ENCODE measurements around the gene ALDOB.

Gene ALDOB

DNA sequence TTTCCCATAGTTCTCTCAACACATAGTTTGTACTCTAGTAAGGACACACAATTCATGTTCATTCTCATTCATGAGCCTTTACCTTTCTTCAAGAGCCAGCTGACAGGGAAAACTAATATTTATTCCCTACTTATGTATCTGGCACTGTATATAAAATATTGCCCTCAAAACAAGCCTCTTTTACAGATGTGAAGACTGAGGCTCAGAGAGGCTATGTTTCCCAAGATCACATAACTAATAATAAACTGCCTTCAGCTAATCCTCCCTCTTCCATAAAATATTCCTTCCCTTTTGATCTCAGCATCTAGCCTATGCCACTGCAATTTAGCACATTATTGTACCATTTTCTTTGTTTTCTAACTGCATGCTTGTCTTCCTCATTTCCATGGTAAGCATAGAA is 18.2 kb downstream of the ALDOB start:
- no peak overlapping the region for H3K4me2 ChIP-seq (ENCODE audit: low read length)
- H3K27ac ChIP-seq (ENCODE audit: low read depth, low read length) = no peak overlapping the region
- no peaks in the 10 kb centered on the region for H3K4me1 ChIP-seq (ENCODE audit: control insufficient read depth, low read length)
- H3K36me3 ChIP-seq (ENCODE audit: control insufficient read depth, low read length) = no peaks in the 10 kb centered on the region
- H3K9me3 ChIP-seq (ENCODE audit: control insufficient read depth, insufficient read depth, low read length) = no peaks in the 10 kb centered on the region; the same call in 1 of the 2 replicates
- no peaks in the 10 kb centered on the region for H3K9me2 ChIP-seq (replicated peaks; ENCODE audit: control insufficient read depth, low read length)
- H3K4me3 ChIP-seq (ENCODE audit: low read length) = no peak overlapping the region
- H3F3A ChIP-seq (ENCODE audit: control insufficient read depth, insufficient read depth) = no peaks in the 10 kb centered on the region
- H3K79me2 ChIP-seq (ENCODE audit: control insufficient read depth, low read length) = no peaks in the 10 kb centered on the region
- no peaks in the 10 kb centered on the region for H3K27me3 ChIP-seq (ENCODE audit: control insufficient read depth, low read length)
- H4K20me1 ChIP-seq (ENCODE audit: control insufficient read depth, insufficient read depth, low read depth, low read length) = no peaks in the 10 kb centered on the region
- no peak for TF ChIP-seq EZH2phosphoT487 (IDR thresholded peaks at IDR 0.05; ENCODE audit: borderline replicate concordance, low read length)
- TF ChIP-seq, protein P1, sequence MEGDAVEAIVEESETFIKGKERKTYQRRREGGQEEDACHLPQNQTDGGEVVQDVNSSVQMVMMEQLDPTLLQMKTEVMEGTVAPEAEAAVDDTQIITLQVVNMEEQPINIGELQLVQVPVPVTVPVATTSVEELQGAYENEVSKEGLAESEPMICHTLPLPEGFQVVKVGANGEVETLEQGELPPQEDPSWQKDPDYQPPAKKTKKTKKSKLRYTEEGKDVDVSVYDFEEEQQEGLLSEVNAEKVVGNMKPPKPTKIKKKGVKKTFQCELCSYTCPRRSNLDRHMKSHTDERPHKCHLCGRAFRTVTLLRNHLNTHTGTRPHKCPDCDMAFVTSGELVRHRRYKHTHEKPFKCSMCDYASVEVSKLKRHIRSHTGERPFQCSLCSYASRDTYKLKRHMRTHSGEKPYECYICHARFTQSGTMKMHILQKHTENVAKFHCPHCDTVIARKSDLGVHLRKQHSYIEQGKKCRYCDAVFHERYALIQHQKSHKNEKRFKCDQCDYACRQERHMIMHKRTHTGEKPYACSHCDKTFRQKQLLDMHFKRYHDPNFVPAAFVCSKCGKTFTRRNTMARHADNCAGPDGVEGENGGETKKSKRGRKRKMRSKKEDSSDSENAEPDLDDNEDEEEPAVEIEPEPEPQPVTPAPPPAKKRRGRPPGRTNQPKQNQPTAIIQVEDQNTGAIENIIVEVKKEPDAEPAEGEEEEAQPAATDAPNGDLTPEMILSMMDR (IDR thresholded peaks at IDR 0.05; ENCODE audit: low read depth, low read length, poor library complexity, severe bottlenecking) = no peak

DNA sequence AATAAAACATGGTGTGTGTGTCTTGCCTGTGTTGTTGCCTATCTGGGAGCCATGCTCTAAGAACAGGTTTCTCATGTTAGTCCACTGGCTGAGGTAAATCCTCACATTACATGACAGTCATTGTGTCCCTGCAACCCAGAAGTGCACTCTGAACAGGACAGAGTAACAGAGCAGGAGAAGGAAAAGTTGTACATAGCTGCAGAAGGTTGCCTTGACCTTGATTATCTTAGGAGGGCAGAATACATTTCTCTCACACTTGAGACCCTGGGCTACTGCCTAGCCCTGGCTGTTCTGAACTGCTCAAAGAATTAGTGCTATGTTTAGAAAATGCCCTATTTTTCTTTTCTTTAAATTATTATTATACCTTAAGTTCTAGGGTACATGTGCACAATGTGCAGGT is 20.0 kb downstream of the ALDOB start:
- Histone ChIP-seq H3K9me3 (ENCODE audit: control insufficient read depth, insufficient read depth, low read length) (peaks cover 4% of the 10 kb centered on the region), H3K36me3 (ENCODE audit: control insufficient read depth, low read length) (no peaks in the 10 kb centered on the region), H3F3A (ENCODE audit: control insufficient read depth, insufficient read depth) (no peaks in the 10 kb centered on the region), H4K20me1 (ENCODE audit: control insufficient read depth, insufficient read depth, low read depth, low read length) (no peaks in the 10 kb centered on the region), H3K4me2 (ENCODE audit: low read length) (no peak overlapping the region), H3K9me2 (replicated peaks; ENCODE audit: control insufficient read depth, low read length) (no peaks in the 10 kb centered on the region), H3K4me1 (ENCODE audit: control insufficient read depth, low read length) (no peaks in the 10 kb centered on the region), H3K27ac (ENCODE audit: low read depth, low read length) (no peak overlapping the region), H3K79me2 (ENCODE audit: control insufficient read depth, low read length) (no peaks in the 10 kb centered on the region), H3K27me3 (ENCODE audit: control insufficient read depth, low read length) (no peaks in the 10 kb centered on the region), H3K4me3 (ENCODE audit: low read length) (no peak overlapping the region)
- TF ChIP-seq, protein P1 (IDR thresholded peaks at IDR 0.05; ENCODE audit: low read depth, low read length, poor library complexity, severe bottlenecking) = no peak
- TF ChIP-seq EZH2phosphoT487 (IDR thresholded peaks at IDR 0.05; ENCODE audit: borderline replicate concordance, low read length) = no peak

DNA sequence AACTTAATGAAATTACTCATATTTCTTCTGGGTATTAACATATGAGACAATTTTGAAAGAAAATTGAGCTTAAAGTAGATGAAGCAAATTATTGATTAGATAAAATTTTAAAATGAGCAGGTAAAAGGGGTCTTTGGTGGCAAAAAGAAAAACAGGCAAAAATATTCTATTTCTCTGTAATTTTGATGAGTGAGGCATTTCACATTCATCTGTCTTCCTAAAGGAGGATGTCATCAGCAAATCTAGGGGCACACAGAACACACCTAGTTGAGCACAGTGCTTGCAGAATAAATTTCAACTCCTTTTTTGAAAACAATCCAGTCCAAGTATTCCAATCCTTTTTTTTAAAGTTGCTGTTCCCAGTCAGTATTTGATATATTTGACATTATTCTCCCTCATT is 20.7 kb downstream of the ALDOB start:
- H3K9me2 ChIP-seq (replicated peaks; ENCODE audit: control insufficient read depth, low read length) = no peaks in the 10 kb centered on the region

More for the DNA sequence above, 20.7 kb downstream of the ALDOB start:
- Histone ChIP-seq H4K20me1 (ENCODE audit: control insufficient read depth, insufficient read depth, low read depth, low read length) (no peaks in the 10 kb centered on the region), H3K27me3 (ENCODE audit: control insufficient read depth, low read length) (no peaks in the 10 kb centered on the region), H3K4me2 (ENCODE audit: low read length) (no peak overlapping the region), H3K9me3 (ENCODE audit: control insufficient read depth, insufficient read depth, low read length) (peaks cover 12% of the 10 kb centered on the region), H3K36me3 (ENCODE audit: control insufficient read depth, low read length) (peaks cover 3% of the 10 kb centered on the region; the same call in 1 of the 2 replicates), H3K27ac (ENCODE audit: low read depth, low read length) (no peak overlapping the region), H3K79me2 (ENCODE audit: control insufficient read depth, low read length) (no peaks in the 10 kb centered on the region), H3K4me3 (ENCODE audit: low read length) (no peak overlapping the region), H3K4me1 (ENCODE audit: control insufficient read depth, low read length) (no peaks in the 10 kb centered on the region), H3F3A (ENCODE audit: control insufficient read depth, insufficient read depth) (no peaks in the 10 kb centered on the region)
- TF ChIP-seq, protein P1 (IDR thresholded peaks at IDR 0.05; ENCODE audit: low read depth, low read length, poor library complexity, severe bottlenecking) = no peak
- TF ChIP-seq EZH2phosphoT487 (IDR thresholded peaks at IDR 0.05; ENCODE audit: borderline replicate concordance, low read length) = no peak
